ENCODE results near the gene ANKS1A.
"Not testable (repeated sequence)": the region's sequence is repeated elsewhere in the genome, so short reads cannot be mapped to it uniquely, and the experiment has no call there.

Gene ANKS1A

GRCh38 chr6:34888874-34889555 is at the start of gene ANKS1A:
Gene ANKS1A, plus strand, starts transcription at chr6:34889255. Its CDS starts 148 bp downstream, at chr6:34889403.
- DNase-seq (ENCODE audit: low spot score): peak; percentile 87

GRCh38 chr6:34839666-34840352 is 49.2 kb upstream of the ANKS1A start:
- no peak for DNase-seq (ENCODE audit: low spot score)

GRCh38 chr6:34849066-34849465 is 40.0 kb upstream of the ANKS1A start:
- DNase-seq (ENCODE audit: low spot score): not testable (repeated sequence)

GRCh38 chr6:34851361-34851760 is 37.7 kb upstream of the ANKS1A start:
- DNase-seq (ENCODE audit: low spot score): no peak

GRCh38 chr6:34852406-34853085 is 36.5 kb upstream of the ANKS1A start:
- DNase-seq (ENCODE audit: low spot score): no peak

- DNase-seq (ENCODE audit: low spot score): no peak
Observed at GRCh38 chr6:34855463-34855862, 33.6 kb upstream of the ANKS1A start.

GRCh38 chr6:34858681-34859080 is 30.4 kb upstream of the ANKS1A start:
- DNase-seq (ENCODE audit: low spot score): no peak

GRCh38 chr6:34859951-34860350 is 29.1 kb upstream of the ANKS1A start:
- DNase-seq (ENCODE audit: low spot score): no peak

GRCh38 chr6:34860776-34861175 is 28.3 kb upstream of the ANKS1A start:
- DNase-seq (ENCODE audit: low spot score): no peak

- DNase-seq (ENCODE audit: low spot score): no peak
Observed at GRCh38 chr6:34864007-34864406, 25.0 kb upstream of the ANKS1A start.

- DNase-seq (ENCODE audit: low spot score): no peak
Observed at GRCh38 chr6:34865107-34865506, 23.9 kb upstream of the ANKS1A start.

- no peak for DNase-seq (ENCODE audit: low spot score)
Observed at GRCh38 chr6:34866509-34866908, 22.5 kb upstream of the ANKS1A start.

GRCh38 chr6:34867484-34867883 is 21.6 kb upstream of the ANKS1A start:
- DNase-seq (ENCODE audit: low spot score): no peak

GRCh38 chr6:34871853-34872252 is 17.2 kb upstream of the ANKS1A start:
- no peak for DNase-seq (ENCODE audit: low spot score)

- DNase-seq (ENCODE audit: low spot score): no peak
Observed at GRCh38 chr6:34872332-34872731, 16.7 kb upstream of the ANKS1A start.

GRCh38 chr6:34875292-34876213 is 13.5 kb upstream of the ANKS1A start:
- DNase-seq (ENCODE audit: low spot score): no peak

- DNase-seq (ENCODE audit: low spot score): no peak
Observed at GRCh38 chr6:34876472-34876871, 12.6 kb upstream of the ANKS1A start.

- no peak for DNase-seq (ENCODE audit: low spot score)
Observed at GRCh38 chr6:34877259-34877658, 11.8 kb upstream of the ANKS1A start.

- DNase-seq (ENCODE audit: low spot score): no peak
Observed at GRCh38 chr6:34877869-34878485, 11.1 kb upstream of the ANKS1A start.

GRCh38 chr6:34884073-34884472 is 5.0 kb upstream of the ANKS1A start:
- DNase-seq (ENCODE audit: low spot score): not testable (repeated sequence)

GRCh38 chr6:34884996-34885395 is 4.1 kb upstream of the ANKS1A start:
- no peak for DNase-seq (ENCODE audit: low spot score)

- not testable (repeated sequence) for DNase-seq (ENCODE audit: low spot score)
Observed at GRCh38 chr6:34885837-34886236, 3.2 kb upstream of the ANKS1A start.
